ENCODE measurements around the gene OR4D1. TPM values are rescaled to one million over a fixed set of nuclear protein-coding genes. Genes with fewer than 3 reads are reported as not detected.
A peak's percentile ranks its signal among the peaks of the same experiment; 100 is the strongest.

OR4D1 gene
- total RNA-seq, 1 donor from 2014 or later: not detected

GRCh38 chr17:58109197-58109596, 39.0 kb upstream of the OR4D1 start:
- Histone ChIP-seq H3K4me1 (no peaks in the 10 kb centered on the region), H3K9me3 (no peaks in the 10 kb centered on the region), H3K4me3 (no peak overlapping the region), H3K27me3 (no peaks in the 10 kb centered on the region), H3K27ac (no peak overlapping the region), H3K36me3 (no peaks in the 10 kb centered on the region)
- intact Hi-C loops (cut with DNase I): no loop called here
- TF ChIP-seq CTCF (IDR thresholded peaks at IDR 0.05) (no peak), POLR2AphosphoS5 (IDR thresholded peaks at IDR 0.05; ENCODE audit: insufficient read depth in 1 of 2, low read depth in 1 of 2) (no peak), POLR2A (IDR thresholded peaks at IDR 0.05) (no peak)
- no peak for DNase-seq (ENCODE audit: extremely low spot score in 2 of 2)

GRCh38 chr17:58110012-58110411, 38.2 kb upstream of the OR4D1 start:
- intact Hi-C loops (cut with DNase I): loop anchor here (10.0 kb wide), 1 partner anchor 95 kb away; no protein-coding TSS in a partner anchor
- Histone ChIP-seq H3K27ac (no peak overlapping the region), H3K36me3 (no peaks in the 10 kb centered on the region), H3K4me3 (no peak overlapping the region), H3K27me3 (no peaks in the 10 kb centered on the region), H3K9me3 (no peaks in the 10 kb centered on the region), H3K4me1 (no peaks in the 10 kb centered on the region)
- DNase-seq (ENCODE audit: extremely low spot score in 2 of 2): no peak
- TF ChIP-seq POLR2A (IDR thresholded peaks at IDR 0.05) (no peak), POLR2AphosphoS5 (IDR thresholded peaks at IDR 0.05; ENCODE audit: insufficient read depth in 1 of 2, low read depth in 1 of 2) (no peak), CTCF (IDR thresholded peaks at IDR 0.05) (no peak)

GRCh38 chr17:58111676-58112075, 36.5 kb upstream of the OR4D1 start:
- intact Hi-C loops (cut with DNase I): loop anchor here (10.0 kb wide), 1 partner anchor 97 kb away; no protein-coding TSS in a partner anchor
- Histone ChIP-seq H3K36me3 (no peaks in the 10 kb centered on the region), H3K4me3 (no peak overlapping the region), H3K4me1 (no peaks in the 10 kb centered on the region), H3K27me3 (no peaks in the 10 kb centered on the region), H3K9me3 (no peaks in the 10 kb centered on the region), H3K27ac (no peak overlapping the region)
- TF ChIP-seq CTCF (IDR thresholded peaks at IDR 0.05) (no peak), POLR2AphosphoS5 (IDR thresholded peaks at IDR 0.05; ENCODE audit: insufficient read depth in 1 of 2, low read depth in 1 of 2) (no peak), POLR2A (IDR thresholded peaks at IDR 0.05) (no peak)
- DNase-seq (ENCODE audit: extremely low spot score in 2 of 2): no peak

- Histone ChIP-seq H3K27me3 (no peaks in the 10 kb centered on the region), H3K36me3 (no peaks in the 10 kb centered on the region), H3K9me3 (no peaks in the 10 kb centered on the region), H3K4me3 (no peak overlapping the region), H3K4me1 (no peaks in the 10 kb centered on the region), H3K27ac (no peak overlapping the region)
- intact Hi-C loops (cut with DNase I): loop anchor here (10.0 kb wide), 1 partner anchor 98 kb away; no protein-coding TSS in a partner anchor
- no peak for TF ChIP-seq POLR2A (IDR thresholded peaks at IDR 0.05)
- TF ChIP-seq CTCF (IDR thresholded peaks at IDR 0.05): peak; percentile 79 to 92 (median 80)
- DNase-seq (ENCODE audit: extremely low spot score in 2 of 2): no peak
Observed at GRCh38 chr17:58112970-58113631, 35.1 kb upstream of the OR4D1 start.

- TF ChIP-seq POLR2AphosphoS5 (IDR thresholded peaks at IDR 0.05; ENCODE audit: insufficient read depth in 1 of 2, low read depth in 1 of 2) (no peak), POLR2A (IDR thresholded peaks at IDR 0.05) (no peak), CTCF (IDR thresholded peaks at IDR 0.05) (no peak)
- H3K36me3 ChIP-seq: no peaks in the 10 kb centered on the region
Observed at GRCh38 chr17:58113947-58114346, 34.2 kb upstream of the OR4D1 start.

More at GRCh38 chr17:58113947-58114346, 34.2 kb upstream of the OR4D1 start:
- Histone ChIP-seq H3K27me3 (no peaks in the 10 kb centered on the region), H3K4me3 (no peak overlapping the region), H3K9me3 (no peaks in the 10 kb centered on the region), H3K27ac (no peak overlapping the region), H3K4me1 (no peaks in the 10 kb centered on the region)
- no peak for DNase-seq (ENCODE audit: extremely low spot score in 2 of 2)
- intact Hi-C loops (cut with DNase I): loop anchor here (10.0 kb wide), 1 partner anchor 99 kb away; no protein-coding TSS in a partner anchor

Measured in vagina (tissue), 2 donors.